GM13977 (cell line): Measurements from ENCODE around the gene THOC5.

Experiments
- DNase-seq: peaks from one replicate; pipeline ENCODE4 v3.0.0; 2012; ENCODE audit warnings: low spot score
- in situ Hi-C: fragments of 300-500 bp; cut with MboI; formaldehyde crosslinking; loops from one replicate; pipeline ENCODE4 v1.12.0; 2022; ENCODE audit warnings: low sequenced_read_pairs, low pct_unique_long_range_greater_than_20kb, mixed read lengths, inconsistent platforms; ENCODE audit not compliant: unreplicated experiment
- TF ChIP-seq, protein P1 (sequence below): IDR thresholded peaks from 2 replicates; pipeline ENCODE4 v1.5.1; 2012; ENCODE audit warnings: mild to moderate bottlenecking, control low read depth; ENCODE audit not compliant: insufficient read depth; ENCODE audit errors: extremely low read depth, missing control alignments

The THOC5 gene

DNA sequence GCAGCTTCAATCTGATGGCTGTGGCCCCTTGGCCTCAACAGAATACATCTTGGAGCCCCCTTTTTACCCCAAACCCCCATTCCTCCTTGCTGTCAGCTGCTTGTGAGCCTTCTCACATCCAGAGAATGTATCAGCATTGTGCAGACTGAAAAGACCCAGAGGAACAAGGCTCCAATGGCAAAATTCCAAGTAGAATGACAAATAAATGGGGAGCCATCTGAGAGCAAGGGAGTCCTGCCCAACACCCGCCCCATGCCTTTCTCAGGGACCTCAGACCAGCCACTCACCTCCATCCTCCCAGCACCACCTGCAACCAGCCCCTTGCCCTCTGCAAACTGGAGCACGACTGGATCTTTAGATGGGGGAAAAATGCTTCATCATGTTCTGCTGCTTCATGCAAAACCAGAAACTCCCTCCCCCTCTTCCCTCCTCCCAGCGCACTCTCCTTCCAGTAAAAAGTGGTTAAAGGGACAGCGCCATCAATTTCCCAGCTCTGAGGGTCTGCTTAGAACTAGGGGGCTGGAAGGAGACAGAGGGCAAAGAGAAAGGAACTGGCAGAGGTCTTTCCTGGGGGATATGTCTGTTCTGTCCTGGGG, 75.7 kb downstream of the THOC5 start:
- in situ Hi-C loops: no loop called here
- TF ChIP-seq, protein P1, sequence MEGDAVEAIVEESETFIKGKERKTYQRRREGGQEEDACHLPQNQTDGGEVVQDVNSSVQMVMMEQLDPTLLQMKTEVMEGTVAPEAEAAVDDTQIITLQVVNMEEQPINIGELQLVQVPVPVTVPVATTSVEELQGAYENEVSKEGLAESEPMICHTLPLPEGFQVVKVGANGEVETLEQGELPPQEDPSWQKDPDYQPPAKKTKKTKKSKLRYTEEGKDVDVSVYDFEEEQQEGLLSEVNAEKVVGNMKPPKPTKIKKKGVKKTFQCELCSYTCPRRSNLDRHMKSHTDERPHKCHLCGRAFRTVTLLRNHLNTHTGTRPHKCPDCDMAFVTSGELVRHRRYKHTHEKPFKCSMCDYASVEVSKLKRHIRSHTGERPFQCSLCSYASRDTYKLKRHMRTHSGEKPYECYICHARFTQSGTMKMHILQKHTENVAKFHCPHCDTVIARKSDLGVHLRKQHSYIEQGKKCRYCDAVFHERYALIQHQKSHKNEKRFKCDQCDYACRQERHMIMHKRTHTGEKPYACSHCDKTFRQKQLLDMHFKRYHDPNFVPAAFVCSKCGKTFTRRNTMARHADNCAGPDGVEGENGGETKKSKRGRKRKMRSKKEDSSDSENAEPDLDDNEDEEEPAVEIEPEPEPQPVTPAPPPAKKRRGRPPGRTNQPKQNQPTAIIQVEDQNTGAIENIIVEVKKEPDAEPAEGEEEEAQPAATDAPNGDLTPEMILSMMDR: no peak
- DNase-seq: no peak

GRCh38 chr22:29476116-29476515, 77.4 kb downstream of the THOC5 start:
- TF ChIP-seq, protein P1: no peak
- in situ Hi-C loops: no loop called here
- no peak for DNase-seq

GRCh38 chr22:29475550-29475949, 78.0 kb downstream of the THOC5 start:
- in situ Hi-C loops: no loop called here
- DNase-seq: peak; percentile 67

GRCh38 chr22:29473001-29473400, 80.6 kb downstream of the THOC5 start:
- TF ChIP-seq, protein P1: no peak
- DNase-seq: no peak
- in situ Hi-C loops: no loop called here

More at GRCh38 chr22:29475550-29475949, 78.0 kb downstream of the THOC5 start:
- TF ChIP-seq, protein P1: no peak

DNA sequence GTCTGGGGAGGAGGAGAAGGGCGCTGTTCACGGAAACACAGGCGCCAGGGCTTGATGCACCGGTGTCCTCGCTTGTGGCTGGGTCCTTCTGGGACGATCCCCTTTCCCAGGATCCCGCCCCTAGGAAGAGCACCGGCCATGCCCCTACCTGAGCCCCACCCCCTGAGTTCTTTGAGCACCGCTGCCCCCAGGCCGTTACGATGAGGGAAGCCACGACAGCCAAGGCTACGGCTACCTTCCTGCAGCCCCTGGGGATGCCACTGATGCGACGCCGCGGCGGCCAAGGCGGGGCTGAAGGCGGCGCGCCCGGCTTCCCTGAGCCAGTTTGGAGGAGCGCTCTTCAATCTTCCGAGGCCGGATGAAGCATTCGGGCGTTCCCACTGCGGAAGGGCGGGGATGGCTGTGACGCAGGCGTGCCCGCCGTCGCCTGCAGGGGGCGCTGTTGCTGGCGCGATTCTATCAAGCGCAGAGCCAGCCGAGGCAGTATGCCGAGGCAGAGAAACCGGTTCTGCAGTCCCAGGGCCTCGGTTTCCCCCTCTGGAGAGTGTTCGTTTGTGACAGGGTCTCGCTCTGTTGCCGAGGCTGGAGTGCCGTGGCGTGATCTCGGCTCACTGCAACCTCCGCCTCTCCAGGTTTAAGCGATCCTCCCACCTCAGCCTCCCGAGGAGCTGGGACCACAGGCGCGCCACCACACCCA, 83.2 kb downstream of the THOC5 start:
- in situ Hi-C loops: no loop called here
- peak; percentile 83 for DNase-seq

DNA sequence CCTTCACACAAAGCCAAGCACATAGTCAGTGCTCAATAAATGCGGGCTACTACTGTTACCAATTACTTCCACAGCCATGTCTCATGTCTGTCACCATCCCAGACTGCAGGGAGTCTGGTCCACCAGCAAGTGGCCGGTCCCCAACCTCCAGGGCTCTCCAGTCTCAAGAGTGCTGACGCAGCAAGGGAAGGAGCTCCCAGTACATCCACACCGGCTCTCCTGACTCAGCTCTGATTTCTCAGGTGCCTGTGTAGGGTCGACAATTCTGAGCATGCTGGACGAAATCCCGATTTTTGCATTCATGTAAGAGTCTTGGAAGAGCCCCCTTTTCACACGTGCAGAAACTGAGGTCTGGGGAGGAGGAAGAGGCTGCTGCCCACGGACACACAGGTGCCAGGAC, 83.8 kb downstream of the THOC5 start:
- TF ChIP-seq, protein P1: no peak
- no peak for DNase-seq
- in situ Hi-C loops: no loop called here

More for the DNA sequence above, 83.2 kb downstream of the THOC5 start:
- TF ChIP-seq, protein P1: peak; percentile 78
